GM19240 (cell line): ENCODE measurements around the gene CUBN.

ENCODE experiments used
- DNase-seq: peaks from one replicate; pipeline ENCODE4 v3.0.0; 2011; ENCODE audit warnings: low spot score; ENCODE audit not compliant: insufficient read length

CUBN gene

GRCh38 chr10:16789765-16790164, 339.8 kb downstream of the CUBN start:
- no peak for DNase-seq

DNA sequence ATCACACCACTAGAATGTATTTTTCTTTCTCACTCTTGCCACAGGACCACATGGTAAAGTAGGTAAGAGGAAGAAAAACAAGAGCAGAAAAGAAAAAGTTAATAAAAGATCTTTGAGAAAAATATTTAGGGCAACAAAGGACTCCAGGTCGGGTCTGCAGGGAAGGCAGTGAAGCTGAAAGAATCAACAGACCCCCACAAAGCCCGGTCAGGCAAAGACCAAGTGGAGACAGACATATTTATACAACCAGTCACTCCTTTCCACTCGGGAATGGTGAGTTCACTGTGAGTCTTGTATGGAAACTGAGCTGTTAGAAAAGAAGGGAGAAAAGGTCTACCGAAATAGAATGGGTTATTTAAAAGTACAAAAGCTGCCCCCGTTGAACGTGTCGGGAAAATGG, 340.4 kb downstream of the CUBN start:
- DNase-seq, result no peak

- no peak for DNase-seq
Measured at GRCh38 chr10:16788778-16789177, 340.8 kb downstream of the CUBN start.

GRCh38 chr10:16788125-16788524, 341.5 kb downstream of the CUBN start:
- DNase-seq, result no peak

DNA sequence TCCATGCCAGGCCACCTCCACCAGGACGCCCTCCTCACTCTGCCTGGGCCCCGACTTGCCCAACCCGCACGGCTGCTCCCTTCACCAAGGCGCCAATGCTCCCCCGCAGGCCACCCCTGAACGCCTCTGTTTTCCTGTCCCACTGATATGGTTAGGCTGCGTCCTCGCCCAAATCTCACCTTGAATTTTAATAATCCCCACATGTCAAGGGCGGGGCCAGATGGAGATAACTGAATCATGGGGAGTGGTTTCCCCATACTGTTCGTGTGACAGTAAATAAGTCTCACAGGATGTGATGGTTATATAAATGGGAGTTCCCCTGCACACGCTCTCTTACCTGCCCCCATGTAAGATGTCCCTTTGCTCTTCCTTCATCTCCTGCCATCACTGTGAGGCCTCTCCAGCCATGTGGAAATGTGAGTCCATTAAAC, 342.2 kb downstream of the CUBN start:
- DNase-seq, result no peak

GRCh38 chr10:16780338-16780880, 349.2 kb downstream of the CUBN start:
- DNase-seq, result no peak

GRCh38 chr10:16779384-16779915, 350.2 kb downstream of the CUBN start:
- DNase-seq, result no peak

GRCh38 chr10:16777473-16778370, 351.9 kb downstream of the CUBN start:
- DNase-seq, result peak; percentile 37

- no peak for DNase-seq
Measured at GRCh38 chr10:16776896-16777295, 352.7 kb downstream of the CUBN start.
